IMR-90 (cell line): ENCODE results near the gene SNCA. TPM values are rescaled to one million over a fixed set of nuclear protein-coding genes. Genes with fewer than 3 reads are reported as not detected.

Source experiments
- ATAC-seq: fragments of 200-7000 bp; cut with Tn5 transposase; 2 replicates; pipeline ENCODE4 v1.9.1; 2020; ENCODE audit warnings: low read depth, mild to moderate bottlenecking, moderate library complexity
- BruUV-seq: library from RNA; stranded (reverse); fragments of 400-500 nt; replicated peaks from 2 replicates; lab custom pipeline; 2021; lab: Mats Ljungman, UMichigan
- CTCF ChIA-PET: fragments of 300-600 bp; formaldehyde crosslinking; extraction: SDS; loops from one replicate; lab custom pipeline; 2021; ENCODE audit warnings: antibody characterized with exemption; lab: Yijun Ruan, JAX
- POLR2A ChIA-PET: fragments of 300-600 bp; sonication (Branson Sonifier 250); formaldehyde crosslinking; loops from one replicate; lab custom pipeline; 2022; ENCODE audit warnings: antibody characterized with exemption; ENCODE audit not compliant: unreplicated experiment; lab: Charles Lee
- DNase-seq: peaks from one replicate; pipeline ENCODE4 v3.0.0; 2013
- H2AFZ ChIP-seq: replicated peaks from 2 replicates; pipeline ENCODE3; 2013; ENCODE audit warnings: low read length, mild to moderate bottlenecking; ENCODE audit not compliant: poor library complexity
- H2AK5ac ChIP-seq: 2 replicates; pipeline ENCODE4 v1.6.1; 2013; ENCODE audit warnings: low read depth, low read length, inconsistent platforms
- H2AK9ac ChIP-seq: replicated peaks from 2 replicates; pipeline ENCODE3; 2013; ENCODE audit warnings: mild to moderate bottlenecking, low read depth, low read length, moderate library complexity; ENCODE audit not compliant: poor library complexity
- H2BK120ac ChIP-seq: 2 replicates; pipeline ENCODE4 v1.6.1; 2013; ENCODE audit warnings: low read depth, low read length, inconsistent platforms
- H2BK15ac ChIP-seq: 3 replicates; pipeline ENCODE4 v1.6.1; 2013; ENCODE audit warnings: low read depth, low read length, inconsistent platforms
- H2BK20ac ChIP-seq: 2 replicates; pipeline ENCODE4 v1.6.1; 2013; ENCODE audit warnings: low read depth, mild to moderate bottlenecking, inconsistent platforms, low read length, moderate library complexity
- H2BK5ac ChIP-seq: 2 replicates; pipeline ENCODE4 v1.6.1; 2013; ENCODE audit warnings: mild to moderate bottlenecking, low read depth, low read length, inconsistent platforms; ENCODE audit not compliant: poor library complexity, severe bottlenecking
- H3K14ac ChIP-seq: replicated peaks from 2 replicates; pipeline ENCODE4 v1.6.1; 2013; ENCODE audit warnings: low read depth, low read length, inconsistent platforms
- H3K18ac ChIP-seq: 2 replicates; pipeline ENCODE4 v1.6.1; 2013; ENCODE audit warnings: low read depth, low read length, control low read depth
- H3K23ac ChIP-seq: 2 replicates; pipeline ENCODE4 v1.6.1; 2013; ENCODE audit warnings: low read depth, low read length, inconsistent platforms
- H3K27ac ChIP-seq: 2 replicates; pipeline ENCODE4 v1.5.1; 2013; ENCODE audit warnings: mild to moderate bottlenecking, control low read depth, low read length; ENCODE audit not compliant: insufficient read depth
- H3K27me3 ChIP-seq: 2 replicates; pipeline ENCODE4 v1.6.1; 2013; ENCODE audit warnings: low read length; ENCODE audit not compliant: control insufficient read depth, insufficient read depth
- H3K36me3 ChIP-seq: 2 replicates; pipeline ENCODE4 v1.6.1; 2013; ENCODE audit warnings: low read length, mixed read lengths; ENCODE audit not compliant: control insufficient read depth, insufficient read depth
- H3K4ac ChIP-seq: 2 replicates; pipeline ENCODE4 v1.6.1; 2013; ENCODE audit warnings: low read depth, low read length, inconsistent platforms
- H3K4me1 ChIP-seq: 2 replicates; pipeline ENCODE4 v1.6.1; 2013; ENCODE audit warnings: low read length, mixed read lengths; ENCODE audit not compliant: control insufficient read depth, insufficient read depth
- H3K4me2 ChIP-seq: 2 replicates; pipeline ENCODE4 v1.6.1; 2013; ENCODE audit warnings: low read depth, mild to moderate bottlenecking, control low read depth, low read length, moderate library complexity
- H3K4me3 ChIP-seq: 2 replicates; pipeline ENCODE4 v1.5.1; 2013; ENCODE audit warnings: low read depth, mild to moderate bottlenecking, control low read depth, low read length, moderate library complexity; ENCODE audit not compliant: insufficient read depth
- H3K56ac ChIP-seq: 2 replicates; pipeline ENCODE4 v1.6.1; 2013; ENCODE audit warnings: low read length, inconsistent platforms; ENCODE audit not compliant: insufficient read depth; ENCODE audit errors: extremely low read depth
- H3K79me1 ChIP-seq, 2 experiments: 2 replicates each; pipeline ENCODE4 v1.6.1; 2013; ENCODE audit warnings: low read length in 2 of 2, inconsistent platforms in 1 of 2, low read depth in 1 of 2
- H3K9ac ChIP-seq: 2 replicates; pipeline ENCODE4 v1.6.1; 2013; ENCODE audit warnings: low read depth, low read length, control low read depth
- H3K9me1 ChIP-seq: 2 replicates; pipeline ENCODE4 v1.6.1; 2013; ENCODE audit warnings: low read length, inconsistent platforms; ENCODE audit not compliant: insufficient read depth
- H3K9me3 ChIP-seq: 2 replicates; pipeline ENCODE4 v1.6.1; 2013; ENCODE audit warnings: low read length; ENCODE audit not compliant: control insufficient read depth, insufficient read depth
- H4K20me1 ChIP-seq: 2 replicates; pipeline ENCODE4 v1.6.1; 2013; ENCODE audit warnings: low read length, inconsistent platforms; ENCODE audit not compliant: insufficient read depth
- H4K5ac ChIP-seq: 2 replicates; pipeline ENCODE4 v1.6.1; 2013; ENCODE audit warnings: mild to moderate bottlenecking, low read depth, low read length, control low read depth
- H4K8ac ChIP-seq, 2 experiments: 2 replicates each; pipeline ENCODE4 v1.6.1; 2013; ENCODE audit warnings: low read depth in 2 of 2, low read length in 2 of 2, control low read depth in 1 of 2, inconsistent platforms in 1 of 2
- H4K91ac ChIP-seq: 2 replicates; pipeline ENCODE4 v1.6.1; 2013; ENCODE audit warnings: low read depth, low read length, inconsistent platforms; ENCODE audit not compliant: insufficient read depth
- CEBPB ChIP-seq: IDR thresholded peaks from 2 replicates; pipeline ENCODE4 v1.6.1; 2012; ENCODE audit warnings: low read depth, low read length, improper control_type of control experiment
- CHD1 ChIP-seq: IDR thresholded peaks from 2 replicates; pipeline ENCODE4 v1.6.1; 2012; ENCODE audit warnings: low read depth, low read length, improper control_type of control experiment
- CTCF ChIP-seq: conservative IDR thresholded peaks from 2 replicates; pipeline ENCODE4 v1.5.1; 2012; ENCODE audit warnings: mild to moderate bottlenecking, low read depth, low read length, improper control_type of control experiment
- ELK1 ChIP-seq: fragments of 150-350 bp; IDR thresholded peaks from 2 replicates; pipeline ENCODE4 v1.6.1; 2016; ENCODE audit warnings: low read depth, mild to moderate bottlenecking, low read length, moderate library complexity, borderline replicate concordance
- FOS ChIP-seq: fragments of 150-350 bp; IDR thresholded peaks from 2 replicates; pipeline ENCODE4 v1.6.1; 2016; ENCODE audit warnings: low read depth, low read length
- MAFK ChIP-seq: IDR thresholded peaks from 2 replicates; pipeline ENCODE4 v1.6.1; 2012; ENCODE audit warnings: low read depth, low read length, improper control_type of control experiment
- MAZ ChIP-seq: IDR thresholded peaks from 2 replicates; pipeline ENCODE4 v1.6.1; 2012; ENCODE audit warnings: low read depth, mild to moderate bottlenecking, low read length, improper control_type of control experiment, moderate library complexity, borderline replicate concordance
- MXI1 ChIP-seq: IDR thresholded peaks from 2 replicates; pipeline ENCODE4 v1.6.1; 2012; ENCODE audit warnings: low read depth, mild to moderate bottlenecking, low read length, moderate library complexity, borderline replicate concordance
- POLR2A ChIP-seq: IDR thresholded peaks from 2 replicates; pipeline ENCODE4 v1.6.1; 2012; ENCODE audit warnings: mild to moderate bottlenecking, low read depth, low read length
- RAD21 ChIP-seq: IDR thresholded peaks from 2 replicates; pipeline ENCODE4 v1.6.1; 2012; ENCODE audit warnings: low read length, improper control_type of control experiment
- RFX5 ChIP-seq: IDR thresholded peaks from 2 replicates; pipeline ENCODE4 v1.8.0; 2012; ENCODE audit warnings: low read depth, mild to moderate bottlenecking, low read length, moderate library complexity
- SMC3 ChIP-seq: fragments of 150-350 bp; IDR thresholded peaks from 2 replicates; pipeline ENCODE4 v1.6.1; 2016; ENCODE audit warnings: low read depth, mild to moderate bottlenecking, antibody characterized with exemption, low read length, moderate library complexity
- USF2 ChIP-seq: fragments of 150-350 bp; IDR thresholded peaks from 2 replicates; pipeline ENCODE4 v1.6.1; 2017; ENCODE audit warnings: mild to moderate bottlenecking, antibody characterized with exemption, low read length, low read depth
- WGBS, 2 experiments: methylation state at CpG; one replicate each; pipeline versions ENCODE4 v1.1.5 to v1.1.7; 2013; ENCODE audit warnings: missing lambda C conversion rate in 2 of 2; ENCODE audit not compliant: insufficient read length in 1 of 2; ENCODE audit errors: extremely low coverage in 2 of 2; 5-methylcytosine and 5-hydroxymethylcytosine counted together
- dilution Hi-C: fragments of 300-500 bp; cut with HindIII; formaldehyde crosslinking; loops from one replicate; pipeline ENCODE4 v1.14.3; 2018; ENCODE audit warnings: low sequenced_read_pairs; ENCODE audit not compliant: unreplicated experiment
- in situ Hi-C: fragments of 300-500 bp; cut with MboI; formaldehyde crosslinking; loops from 3 replicates; pipeline ENCODE4 v1.14.3; 2019; ENCODE audit warnings: low sequenced_read_pairs, inconsistent platforms, mixed read lengths
- intact Hi-C: fragments of 100-400 bp; cut with micrococcal nuclease; formaldehyde crosslinking; loops from 2 replicates; pipeline ENCODE4 v1.10.0; 2022
- polyA plus RNA-seq, 3 experiments: library from polyadenylated mRNA; depleted of rRNA; stranded (reverse); fragments of >200 nt; gene quantifications; 2 replicates each; pipeline ENCODE4 v1.2.3, GENCODE V29; 2012; ENCODE audit warnings: low replicate concordance in 1 of 3
- total RNA-seq: library from RNA; depleted of rRNA; stranded (reverse); fragments of >200 nt; gene quantifications from 2 replicates; pipeline ENCODE4 v1.2.3, GENCODE V29; 2012

The SNCA gene
- total and polyA plus RNA-seq, 2 of the 4 experiments (the other 2 are of a cell fraction): 0.36 to 0.46 TPM

GRCh38 chr4:89868999-89869589 is 32.1 kb upstream of the SNCA start:
- in situ Hi-C loops: loop anchor here (25.0 kb wide), 1 partner anchor 382 kb away; no protein-coding TSS in a partner anchor
- TF ChIP-seq SMC3: peak; percentile 58
- TF ChIP-seq RAD21: peak; percentile 40
- no peak for TF ChIP-seq RFX5
- peak; percentile 56 for TF ChIP-seq CTCF
- TF ChIP-seq MAZ: no peak
- TF ChIP-seq MAFK: no peak
- no peak for TF ChIP-seq POLR2A
- no peak for TF ChIP-seq MXI1
- no peak for TF ChIP-seq ELK1
- no peak for TF ChIP-seq CHD1
- no peak for TF ChIP-seq FOS
- no peak for TF ChIP-seq USF2
- TF ChIP-seq CEBPB: no peak
- dilution Hi-C loops: no loop called here
- Histone ChIP-seq H3K23ac (no peak overlapping the region), H3K36me3 (no peaks in the 10 kb centered on the region), H3K9ac (no peak overlapping the region), H2BK20ac (no peak overlapping the region), H3K9me3 (no peaks in the 10 kb centered on the region), H3K18ac (no peak overlapping the region), H3K4me2 (no peak overlapping the region), H3K56ac (no peak overlapping the region), H4K20me1 (no peaks in the 10 kb centered on the region), H2AFZ (no peak overlapping the region), H2AK5ac (no peak overlapping the region), H3K4ac (no peak overlapping the region), H4K91ac (no peak overlapping the region), H3K9me1 (no peaks in the 10 kb centered on the region), H3K27me3 (no peaks in the 10 kb centered on the region), H2AK9ac (no peak overlapping the region), H4K5ac (no peak overlapping the region), H3K4me3 (no peak overlapping the region), H3K79me1 (no peaks in the 10 kb centered on the region), H3K14ac (no peak overlapping the region), H2BK5ac (no peak overlapping the region), H3K4me1 (no peaks in the 10 kb centered on the region), H2BK120ac (no peak overlapping the region), H3K27ac (no peak overlapping the region), H2BK15ac (no peak overlapping the region), H4K8ac (no peak overlapping the region)
- DNase-seq: peak; percentile 5
- ChIA-PET CTCF (interaction anchor here (0.6 to 1.9 kb wide), 7 partner anchors 11 to 437 kb away, joined by 3 to 9 read pairs (median 5); no protein-coding TSS in a partner anchor), POLR2A (no interaction called here)
- BruUV-seq: no TSS peak
- no CpG with 5 or more reads among the region's 2 CpGs for WGBS, 2 experiments
- intact Hi-C loops: loop anchor here (1.0 kb wide), 2 partner anchors 211 to 383 kb away; no protein-coding TSS in a partner anchor
- no peak for ATAC-seq
